HG03432 (cell line): ENCODE results near the gene MAP3K8.

Experiments used
- ATAC-seq: cut with Tn5 transposase; IDR thresholded peaks from one replicate; pipeline ENCODE4 v1.9.1; 2021; ENCODE audit warnings: mild to moderate bottlenecking, moderate library complexity; ENCODE audit not compliant: unreplicated experiment

MAP3K8 gene

DNA sequence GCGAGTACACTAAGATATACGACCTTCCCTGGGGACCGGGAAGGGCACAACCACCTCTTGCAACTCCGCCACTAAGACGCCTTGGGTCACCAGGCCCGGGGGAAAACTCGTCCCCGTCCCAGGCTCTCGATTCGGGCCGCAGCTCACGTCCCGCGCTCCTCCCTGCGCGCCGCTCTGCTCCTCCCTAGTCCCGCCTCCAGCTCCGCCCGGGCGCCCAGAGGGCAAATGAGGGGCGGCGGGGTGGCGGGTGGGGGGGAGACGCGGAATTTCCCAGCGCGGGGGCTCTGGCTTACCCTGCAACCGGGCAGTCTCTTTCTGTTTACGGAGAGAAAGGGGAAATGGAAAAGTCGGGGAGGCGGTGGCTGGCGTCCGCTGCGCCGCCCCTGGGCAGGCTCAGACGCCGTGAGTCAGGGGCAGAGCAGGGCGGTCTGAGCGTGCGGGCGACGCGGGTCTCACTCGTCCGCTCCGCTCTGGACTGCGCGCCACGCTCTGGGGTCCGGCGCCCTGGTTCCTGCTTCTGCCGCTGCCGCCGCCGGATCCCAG, at the start of gene MAP3K8:
Gene MAP3K8 (plus strand): TSS at position 455 of the 543 bp plus-strand sequence. CDS start 4,755 bp downstream, outside the sequence.
- peak; percentile 72 for ATAC-seq

GRCh38 chr10:30384701-30385201, 49.2 kb upstream of the MAP3K8 start:
- no peak for ATAC-seq

- no peak for ATAC-seq
Measured at GRCh38 chr10:30386801-30387588, 47.0 kb upstream of the MAP3K8 start.

- ATAC-seq: no peak
Measured at GRCh38 chr10:30387646-30388243, 46.2 kb upstream of the MAP3K8 start.

- no peak for ATAC-seq
Measured at GRCh38 chr10:30389543-30389942, 44.4 kb upstream of the MAP3K8 start.

DNA sequence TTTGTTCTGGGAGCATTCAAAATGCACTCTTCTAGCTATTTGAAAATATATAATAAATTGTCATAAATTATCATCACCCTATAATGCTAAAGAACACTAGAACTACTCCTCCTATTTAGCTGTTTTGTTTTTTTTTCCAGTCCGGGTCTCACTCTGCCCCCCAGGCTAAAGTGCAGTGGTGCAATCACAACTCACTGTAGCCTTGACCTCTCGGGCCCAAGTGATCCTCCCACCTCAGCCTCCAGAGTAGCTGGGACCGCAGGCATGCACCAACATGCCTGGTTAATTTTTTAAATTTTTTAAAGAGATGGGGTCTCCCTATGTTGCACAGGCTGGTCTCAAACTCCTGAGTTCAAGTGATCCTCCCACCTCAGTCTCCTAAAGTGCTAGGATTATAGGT, 43.8 kb upstream of the MAP3K8 start:
- ATAC-seq: no peak

DNA sequence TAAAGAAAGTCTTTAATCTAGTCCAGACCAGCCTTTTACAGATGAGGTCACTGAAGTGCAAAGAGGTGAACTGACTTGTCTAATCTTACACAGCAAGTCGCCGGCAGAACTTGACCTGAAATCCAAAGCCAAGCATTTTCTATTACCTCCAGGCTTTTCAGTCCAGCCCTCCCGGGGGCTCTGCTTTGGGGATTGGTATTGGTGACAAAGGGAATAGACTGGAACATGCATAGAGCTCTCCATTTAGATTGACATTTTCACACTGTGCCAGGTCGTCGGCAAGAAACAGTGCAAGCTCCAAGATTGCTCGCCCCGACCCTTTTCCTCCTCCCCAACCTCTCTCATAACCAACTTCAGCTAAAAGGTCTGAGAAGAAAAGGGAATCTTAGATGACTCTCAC, 42.7 kb upstream of the MAP3K8 start:
- ATAC-seq: no peak

- peak; percentile 90 for ATAC-seq
Measured at GRCh38 chr10:30392564-30392990, 41.4 kb upstream of the MAP3K8 start.

GRCh38 chr10:30396293-30396692, 37.7 kb upstream of the MAP3K8 start:
- no peak for ATAC-seq

DNA sequence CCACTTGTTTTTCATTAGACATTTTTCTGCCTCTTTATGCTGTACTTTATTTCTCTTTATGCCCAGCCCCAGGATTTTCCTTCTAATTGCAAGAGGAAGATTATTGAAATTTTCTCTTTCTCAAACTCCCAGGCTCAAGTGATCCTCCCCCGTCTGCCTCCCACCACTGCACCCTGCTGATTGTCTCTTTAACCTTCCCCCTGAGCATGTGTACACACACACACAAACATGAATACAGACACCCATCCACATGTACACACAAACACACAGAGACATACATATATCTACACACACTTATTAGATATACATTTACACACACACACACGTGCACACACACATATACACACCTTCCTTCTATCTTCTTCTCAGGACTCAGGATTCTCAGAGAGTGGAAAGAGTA, 37.3 kb upstream of the MAP3K8 start:
- ATAC-seq: no peak

DNA sequence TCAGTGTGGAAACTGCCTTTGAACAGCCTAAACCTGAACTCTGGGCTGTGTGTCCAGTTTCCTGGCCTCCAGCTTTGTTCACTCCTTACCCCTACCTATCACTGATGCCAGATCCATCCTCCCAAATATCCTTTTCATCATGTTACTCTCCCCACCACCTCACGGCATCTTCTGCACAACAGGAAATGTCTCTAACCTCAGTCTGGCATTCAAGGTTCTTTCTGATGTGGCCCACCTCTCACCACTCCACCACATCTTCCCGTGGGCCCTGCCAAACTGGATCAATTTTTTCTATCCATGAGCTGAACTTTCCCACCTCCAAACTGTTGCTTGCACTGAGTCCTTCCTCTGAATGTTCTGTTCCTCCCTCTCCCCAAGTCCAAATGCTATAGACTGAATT, 35.8 kb upstream of the MAP3K8 start:
- no peak for ATAC-seq

GRCh38 chr10:30398788-30399187, 35.2 kb upstream of the MAP3K8 start:
- peak; percentile 64 for ATAC-seq

GRCh38 chr10:30403494-30403893, 30.5 kb upstream of the MAP3K8 start:
- no peak for ATAC-seq

GRCh38 chr10:30404540-30404939, 29.4 kb upstream of the MAP3K8 start:
- ATAC-seq: no peak

DNA sequence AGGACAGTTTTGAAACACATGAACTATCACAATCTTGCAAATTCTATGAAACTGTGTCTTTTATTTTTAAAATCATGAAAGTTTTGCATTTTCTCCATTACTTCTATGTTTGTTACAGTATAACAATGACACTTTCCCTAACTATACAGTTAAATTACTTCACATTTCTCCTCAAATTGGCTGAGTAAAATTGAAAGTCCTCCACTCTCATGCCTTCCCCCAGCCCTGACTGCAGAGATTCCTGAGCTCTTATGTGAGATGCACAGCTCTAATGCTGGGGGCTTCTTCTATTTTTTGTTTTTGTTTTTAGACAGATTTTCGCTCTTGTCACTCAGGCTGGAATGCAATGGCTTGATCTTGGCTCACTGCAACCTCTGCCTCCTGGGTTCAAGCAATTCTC, 22.7 kb upstream of the MAP3K8 start:
- ATAC-seq: no peak

- ATAC-seq: no peak
Measured at GRCh38 chr10:30412901-30413300, 21.1 kb upstream of the MAP3K8 start.

- ATAC-seq: no peak
Measured at GRCh38 chr10:30413996-30414576, 19.9 kb upstream of the MAP3K8 start.

GRCh38 chr10:30415593-30415992, 18.4 kb upstream of the MAP3K8 start:
- ATAC-seq: no peak

- no peak for ATAC-seq
Measured at GRCh38 chr10:30417301-30417700, 16.7 kb upstream of the MAP3K8 start.

DNA sequence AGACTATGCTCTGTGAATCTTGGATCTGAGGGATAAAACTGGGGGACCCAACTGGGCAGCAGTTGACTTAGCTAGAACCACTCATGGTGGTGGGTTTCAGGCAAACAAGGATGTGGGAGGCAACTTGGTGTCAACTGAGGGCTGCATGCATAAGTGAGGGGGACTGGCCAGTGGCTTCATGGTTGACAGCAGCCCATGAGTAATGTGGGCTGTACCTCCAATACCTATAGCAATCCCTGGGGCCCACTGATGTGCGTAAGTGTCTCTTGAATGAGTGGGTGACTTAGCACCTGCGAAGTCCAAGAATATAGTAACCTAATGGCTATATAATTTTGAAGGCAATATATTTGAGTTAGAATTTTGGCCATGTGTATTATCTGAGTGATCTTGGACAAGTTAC, 13.7 kb upstream of the MAP3K8 start:
- ATAC-seq: peak; percentile 69

DNA sequence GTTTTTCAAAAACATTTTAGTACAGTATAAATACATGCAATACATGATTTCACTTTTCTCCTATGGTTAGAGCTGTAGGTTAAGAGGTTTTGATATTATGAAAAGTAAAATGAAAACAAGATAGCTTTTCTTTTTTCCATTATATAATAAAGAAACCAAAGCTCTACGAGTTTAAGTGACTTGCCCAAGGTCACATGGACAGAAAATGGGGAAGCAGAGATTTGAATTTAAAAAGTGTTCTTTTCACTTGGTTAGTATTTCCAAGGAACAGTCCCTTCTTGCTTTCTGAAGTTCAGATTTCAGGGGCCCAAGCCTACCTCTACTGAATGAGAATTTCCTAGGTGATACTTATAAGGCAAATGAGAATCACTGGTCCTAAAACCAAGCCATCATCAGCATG, 13.2 kb upstream of the MAP3K8 start:
- ATAC-seq: peak; percentile 15
